G401.6 (cell line): Measurements from ENCODE around the gene HOXD3.

Experiments
- FAIRE-seq: peaks from 2 replicates; lab custom pipeline; 2012; peaks lifted over from hg19 to GRCh38; lab: Jason Lieb, UNC

HOXD3 gene

DNA sequence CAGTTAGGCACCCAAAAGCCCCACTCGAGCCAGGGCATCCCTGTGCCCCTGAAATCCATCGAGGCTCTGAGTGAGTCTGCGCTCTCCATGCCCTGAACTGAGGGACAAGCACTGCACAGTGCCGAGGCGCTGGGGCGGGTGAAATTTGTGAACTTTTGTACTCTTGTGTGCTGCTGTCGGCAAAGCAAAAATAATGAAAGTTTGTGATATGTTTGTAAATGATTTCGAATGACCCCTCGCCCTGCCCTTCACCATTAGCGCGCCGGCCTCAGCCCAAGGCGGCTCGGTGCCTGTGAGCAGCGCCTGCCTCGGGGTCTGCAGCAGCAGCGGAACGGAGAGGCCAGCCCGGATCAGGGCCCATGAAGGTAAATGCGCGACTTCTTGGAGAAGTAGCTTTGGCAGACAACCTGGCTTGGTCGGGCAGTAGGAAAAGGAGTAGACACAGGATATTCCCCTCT lies 7.6 kb upstream of the HOXD3 start:
- FAIRE-seq: no peak

- FAIRE-seq: no peak
These were observed 7.0 kb upstream of the HOXD3 start for GRCh38 chr2:176149939-176150583.

DNA sequence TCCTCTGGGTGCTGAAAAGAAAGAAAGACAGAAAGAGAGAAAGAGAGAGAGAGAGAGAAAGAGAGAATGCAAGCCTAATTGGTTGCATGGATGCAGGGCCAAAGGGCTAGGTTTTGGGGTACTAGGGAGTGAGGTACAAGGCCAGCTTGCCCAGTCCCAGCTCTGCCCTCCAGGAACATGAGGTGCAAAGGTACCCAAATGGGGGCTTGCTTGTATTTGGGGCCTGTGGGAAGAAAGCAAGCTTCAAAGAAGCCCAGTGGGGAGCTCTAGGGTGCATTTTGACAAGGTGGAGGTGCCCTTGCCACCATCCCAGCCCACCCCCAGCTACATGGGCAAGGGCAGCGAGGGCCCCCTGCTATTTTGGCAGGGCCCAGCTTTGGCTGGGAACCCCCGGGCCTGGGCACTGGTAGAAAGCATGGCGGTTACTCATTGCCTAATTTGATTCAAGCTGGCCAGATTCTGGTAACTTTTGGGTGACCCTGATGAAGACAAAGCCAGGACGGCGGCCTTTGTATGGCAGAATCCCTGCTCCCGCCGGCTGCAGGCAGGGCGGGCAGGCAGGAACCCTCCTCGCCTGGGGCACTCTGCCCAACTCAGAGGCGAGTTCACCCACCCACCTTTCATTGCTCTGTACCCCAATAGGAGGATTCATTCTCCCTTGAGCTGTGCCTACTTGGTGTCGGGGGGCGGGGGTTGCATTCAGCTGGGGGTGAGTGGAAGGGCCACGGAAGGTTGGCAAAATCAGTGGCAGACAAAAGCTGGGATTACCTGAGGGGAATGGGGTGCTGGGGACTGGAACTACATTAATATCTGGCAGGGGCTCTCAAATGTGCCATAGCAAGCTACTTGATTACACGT lies 6.3 kb upstream of the HOXD3 start:
- no peak for FAIRE-seq

- no peak for FAIRE-seq
These were observed 5.4 kb upstream of the HOXD3 start, which contains the start of gene HOXD4 for GRCh38 chr2:176151442-176152287. Gene HOXD4, plus strand, starts transcription at chr2:176151550. Its CDS starts 84 bp downstream, at chr2:176151634.

- no peak for FAIRE-seq
These were observed 4.5 kb upstream of the HOXD3 start for GRCh38 chr2:176152350-176153181.

DNA sequence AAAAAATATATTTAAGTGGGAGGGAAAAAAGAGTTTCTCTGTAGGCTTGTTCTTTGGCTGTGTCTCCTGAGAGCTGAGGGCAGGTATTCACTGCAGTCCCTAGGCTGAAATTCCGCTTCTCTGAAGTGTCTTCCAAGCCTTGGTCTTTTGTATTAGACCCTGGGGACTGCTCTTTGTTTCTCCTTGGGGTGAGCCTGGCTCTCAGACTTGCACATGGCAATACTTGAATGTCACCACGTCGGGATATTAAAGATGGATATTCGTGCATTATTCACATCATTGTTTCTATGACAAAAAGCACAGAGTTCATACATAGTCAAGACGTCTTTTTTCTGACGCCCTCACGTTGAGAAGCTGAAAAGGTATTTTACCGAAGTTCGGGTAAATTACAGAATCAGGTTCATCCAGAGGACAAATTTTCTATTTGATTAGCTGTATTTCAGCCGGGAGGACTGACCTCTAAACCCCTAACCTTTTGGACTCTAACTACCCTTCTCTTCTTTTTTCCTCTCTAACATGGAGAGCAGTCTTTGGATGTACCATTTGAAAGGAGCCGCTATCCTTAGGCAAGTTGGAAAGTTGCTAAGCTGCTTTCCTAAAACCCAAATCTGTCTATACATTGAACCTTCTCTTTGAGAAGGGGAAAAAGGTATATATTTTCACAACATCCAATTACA lies 2.4 kb upstream of the HOXD3 start:
- no peak for FAIRE-seq

DNA sequence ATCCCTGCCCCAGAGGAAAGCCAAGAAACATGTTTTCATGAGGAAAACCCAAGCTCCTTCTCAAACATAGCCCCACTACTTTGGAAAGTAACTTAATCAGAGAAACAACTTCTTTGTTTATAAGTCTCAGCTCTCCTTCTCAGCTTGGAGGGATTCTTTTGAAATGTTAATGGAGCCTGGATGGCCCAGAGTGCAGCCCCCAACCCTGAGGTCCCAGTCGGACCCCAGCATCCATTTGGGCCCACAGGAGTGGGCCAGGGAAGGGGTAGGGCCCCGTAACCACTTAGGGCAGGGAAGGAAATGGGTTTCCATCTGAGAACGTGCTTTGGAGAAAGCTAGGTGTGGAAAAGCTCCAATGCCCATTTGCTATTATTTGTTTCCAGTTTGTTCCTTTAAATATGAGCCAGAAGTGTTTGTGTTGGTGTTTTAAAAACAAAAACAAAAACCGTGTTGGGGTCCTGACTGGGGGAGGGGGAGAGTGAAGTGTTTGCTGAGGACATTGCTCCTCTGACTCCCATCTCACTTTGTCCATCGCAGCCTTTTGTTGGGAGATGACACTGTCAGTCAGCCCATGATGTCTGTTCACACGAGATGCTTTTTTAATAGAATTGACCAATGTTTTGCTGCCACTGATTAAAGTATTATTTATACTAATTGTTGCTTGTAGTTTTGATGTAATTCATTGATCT lies 1.6 kb upstream of the HOXD3 start:
- no peak for FAIRE-seq

- no peak for FAIRE-seq
These were observed 753 bp upstream of the HOXD3 start for GRCh38 chr2:176156301-176156806.

- no peak for FAIRE-seq
These were observed 535 bp downstream of the HOXD3 start for GRCh38 chr2:176157499-176158185.

DNA sequence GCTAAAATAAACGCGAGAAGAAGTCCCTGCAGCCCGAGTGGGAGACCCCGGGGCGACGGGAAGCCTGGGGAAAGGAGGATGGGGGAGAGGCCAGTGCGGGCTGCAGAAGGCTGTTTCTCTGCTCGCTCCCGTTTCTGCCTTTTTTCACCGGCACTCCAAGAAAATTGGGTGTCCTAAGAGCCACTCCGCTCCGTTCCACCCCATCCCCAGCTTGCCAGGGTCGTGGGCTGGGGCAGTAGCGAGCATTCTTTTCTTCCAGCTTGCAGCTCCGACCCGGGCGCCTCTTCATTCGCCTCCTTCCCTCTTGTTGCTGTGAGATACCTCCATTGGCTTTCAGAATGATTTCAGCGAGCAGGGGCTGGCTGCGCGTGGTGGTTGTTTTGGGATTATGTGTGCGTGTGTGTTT lies 1.1 kb downstream of the HOXD3 start:
- FAIRE-seq: no peak

DNA sequence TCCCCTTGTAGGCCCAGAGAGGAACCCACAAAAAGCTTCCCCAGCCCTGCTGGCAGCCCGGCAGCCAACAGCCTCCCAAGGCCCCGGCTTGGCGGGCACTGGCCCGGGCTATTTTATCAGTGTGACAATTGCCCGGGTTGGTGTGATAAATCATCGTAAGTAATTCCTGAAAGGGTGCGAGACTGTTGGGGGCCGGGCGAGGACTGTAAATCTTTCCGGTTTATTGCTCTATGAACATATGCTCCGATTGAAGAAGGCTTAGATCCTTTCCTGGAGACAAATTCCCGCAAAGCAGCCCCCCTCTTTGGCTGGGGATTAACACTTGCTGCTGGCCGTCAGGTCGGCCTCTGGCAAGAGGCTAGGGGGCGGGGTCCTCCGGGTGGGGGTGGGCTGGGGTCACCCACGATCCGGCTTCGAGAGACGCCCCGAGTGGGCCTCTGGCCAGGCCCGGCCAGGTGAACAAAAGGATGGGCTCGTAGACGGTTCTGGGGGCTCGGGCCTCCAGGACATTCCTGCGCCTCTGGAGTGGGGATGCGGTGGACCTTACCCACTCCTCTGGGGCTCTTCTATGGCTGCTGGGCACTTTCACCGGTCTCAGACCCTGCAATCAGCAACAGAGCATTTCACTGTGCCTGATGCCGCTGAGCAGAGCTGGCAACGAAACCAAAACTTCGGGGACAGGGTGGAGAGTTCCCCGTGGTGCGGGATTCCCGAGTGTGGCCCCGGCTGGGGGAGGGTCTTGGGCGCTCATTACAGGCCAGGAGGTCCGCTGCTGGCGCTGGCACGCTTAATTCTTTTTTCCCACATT lies 2.0 kb downstream of the HOXD3 start:
- no peak for FAIRE-seq

GRCh38 chr2:176159663-176160250 lies 2.6 kb downstream of the HOXD3 start:
- no peak for FAIRE-seq

- FAIRE-seq: no peak
These were observed 3.3 kb downstream of the HOXD3 start for GRCh38 chr2:176160251-176160985.

- FAIRE-seq: no peak
These were observed 4.1 kb downstream of the HOXD3 start for GRCh38 chr2:176160986-176161824.

DNA sequence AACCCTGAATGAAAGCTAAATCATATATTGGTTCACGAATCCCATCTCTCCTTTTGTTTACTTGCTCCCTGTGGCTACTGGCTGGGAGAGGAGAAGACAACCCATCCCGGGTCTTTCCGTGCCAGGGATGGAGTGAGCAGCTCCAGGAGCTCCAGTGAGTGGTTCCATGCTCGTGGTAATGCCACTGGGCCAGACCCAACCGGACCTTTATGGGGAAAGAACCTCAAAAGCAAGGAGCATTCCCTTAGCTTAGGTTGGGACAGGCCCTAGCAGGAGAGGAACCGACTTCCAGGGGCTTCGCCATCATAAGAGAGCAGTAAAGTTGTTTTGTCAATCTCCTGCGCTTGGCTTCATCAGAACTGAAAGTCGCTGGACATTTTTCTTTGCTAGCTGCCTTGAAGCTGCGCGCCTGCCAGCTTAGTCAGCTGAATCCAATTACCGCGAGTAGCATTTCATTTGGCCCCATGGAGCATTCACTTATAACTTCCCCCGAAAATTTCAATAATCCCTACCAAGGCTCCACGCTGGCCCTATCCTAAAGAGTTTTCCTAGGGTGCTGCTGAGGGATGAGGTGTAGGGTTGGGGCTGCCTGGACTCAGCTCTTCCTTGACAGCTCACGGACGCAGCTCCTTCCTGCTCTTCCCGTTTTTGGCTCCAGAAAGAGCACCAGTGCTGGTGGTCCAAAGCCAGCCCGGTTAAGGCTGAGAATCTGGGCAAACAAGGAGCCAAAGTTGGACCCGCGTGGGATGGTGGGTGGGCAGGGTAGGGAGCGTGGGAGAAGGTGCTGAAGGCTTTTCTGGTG lies 4.9 kb downstream of the HOXD3 start:
- no peak for FAIRE-seq
